ENCODE measurements around the gene TMBIM6.

- TF ChIP-seq CTCF (IDR thresholded peaks at IDR 0.05) (no peak), POLR2AphosphoS5 (IDR thresholded peaks at IDR 0.05) (no peak), EP300 (IDR thresholded peaks at IDR 0.05) (no peak), POLR2A (IDR thresholded peaks at IDR 0.05) (no peak)
Observed at GRCh38 chr12:49730050-49730449, 11.3 kb upstream of the TMBIM6 start.
